Activated CD8-positive, alpha-beta memory T cell treated with anti-CD3 and anti-CD28 coated beads for 48 hours (primary cell): ENCODE data around the gene LPIN1.

Source experiments
- DNase-seq, 3 experiments: peaks; one replicate each; pipeline ENCODE4 v3.0.0-alpha.2; 2020; ENCODE audit warnings: low read depth in 2 of 3, low spot score in 2 of 3

The LPIN1 gene

GRCh38 chr2:11865378-11865777 lies 118.9 kb downstream of the LPIN1 start:
- no peak for DNase-seq

- no peak for DNase-seq
Observed at GRCh38 chr2:11865805-11866204, 119.4 kb downstream of the LPIN1 start.

GRCh38 chr2:11866358-11867335 lies 120.2 kb downstream of the LPIN1 start:
- no peak for DNase-seq

- no peak for DNase-seq
Observed at GRCh38 chr2:11867926-11868325, 121.5 kb downstream of the LPIN1 start.

- no peak for DNase-seq
Observed at GRCh38 chr2:11869391-11869991, 123.1 kb downstream of the LPIN1 start.

- DNase-seq, result no peak
Observed at GRCh38 chr2:11870064-11870463, 123.6 kb downstream of the LPIN1 start.

- DNase-seq, result no peak
Observed at GRCh38 chr2:11870584-11870983, 124.2 kb downstream of the LPIN1 start.

- DNase-seq, result no peak
Observed at GRCh38 chr2:11871421-11871820, 125.0 kb downstream of the LPIN1 start.

- DNase-seq, result no peak
Observed at GRCh38 chr2:11872247-11872947, 126.0 kb downstream of the LPIN1 start.

GRCh38 chr2:11872948-11873269 lies 126.5 kb downstream of the LPIN1 start:
- DNase-seq, result no peak

GRCh38 chr2:11873356-11874154 lies 127.1 kb downstream of the LPIN1 start:
- DNase-seq, result no peak

- DNase-seq, result no peak
Observed at GRCh38 chr2:11874861-11875260, 128.4 kb downstream of the LPIN1 start.

GRCh38 chr2:11875481-11875880 lies 129.0 kb downstream of the LPIN1 start:
- DNase-seq, result no peak

GRCh38 chr2:11876436-11876835 lies 130.0 kb downstream of the LPIN1 start:
- DNase-seq, result no peak

- DNase-seq, result no peak
Observed at GRCh38 chr2:11876889-11877288, 130.5 kb downstream of the LPIN1 start.
